Trophoblast cell (in vitro differentiated cells and primary cell): ENCODE data around the gene C1orf53.
"Not testable (repeated sequence)": the region's sequence is repeated elsewhere in the genome, so short reads cannot be mapped to it uniquely, and the experiment has no call there.

Source experiments
- DNase-seq, 2 donors: peaks; one replicate each; pipeline ENCODE4 v3.0.0-alpha.2; 2016
- H2AFZ ChIP-seq: 2 replicates; pipeline ENCODE4 v1.6.1; 2013; ENCODE audit warnings: low read length, moderate library complexity, mild to moderate bottlenecking; ENCODE audit not compliant: insufficient read depth, poor library complexity
- H2AK5ac ChIP-seq: 2 replicates; pipeline ENCODE4 v1.6.1; 2013; ENCODE audit warnings: mild to moderate bottlenecking, low read length
- H2BK120ac ChIP-seq: 2 replicates; pipeline ENCODE4 v1.6.1; 2013; ENCODE audit warnings: low read length, mild to moderate bottlenecking, moderate library complexity; ENCODE audit not compliant: insufficient read depth, poor library complexity
- H2BK12ac ChIP-seq: 2 replicates; pipeline ENCODE4 v1.6.1; 2013; ENCODE audit warnings: mild to moderate bottlenecking, low read length, moderate library complexity
- H2BK5ac ChIP-seq: 2 replicates; pipeline ENCODE4 v1.6.1; 2013; ENCODE audit warnings: low read length, low read depth, moderate library complexity, mild to moderate bottlenecking; ENCODE audit not compliant: poor library complexity
- H3K14ac ChIP-seq: 2 replicates; pipeline ENCODE4 v1.6.1; 2013; ENCODE audit warnings: mild to moderate bottlenecking, low read length
- H3K18ac ChIP-seq: 2 replicates; pipeline ENCODE4 v1.6.1; 2013; ENCODE audit warnings: mild to moderate bottlenecking, low read length
- H3K23ac ChIP-seq: 2 replicates; pipeline ENCODE4 v1.6.1; 2013; ENCODE audit warnings: low read length
- H3K27ac ChIP-seq: 2 replicates; pipeline ENCODE4 v1.5.1; 2013; ENCODE audit warnings: low read depth, mild to moderate bottlenecking, inconsistent platforms, low read length, moderate library complexity
- H3K27me3 ChIP-seq: 2 replicates; pipeline ENCODE4 v1.6.1; 2013; ENCODE audit warnings: inconsistent platforms, mild to moderate bottlenecking, low read length, moderate library complexity; ENCODE audit not compliant: insufficient read depth
- H3K36me3 ChIP-seq, 2 experiments: 1 replicate in 1 of 2; 2 replicates in 1 of 2; pipeline ENCODE4 v1.6.1; 2013; ENCODE audit warnings: low read length in 2 of 2, mild to moderate bottlenecking in 2 of 2, moderate library complexity in 1 of 2; ENCODE audit not compliant: insufficient read depth in 2 of 2, control insufficient read depth in 1 of 2
- H3K4ac ChIP-seq: 2 replicates; pipeline ENCODE4 v1.6.1; 2013; ENCODE audit warnings: low read depth, mild to moderate bottlenecking, low read length, moderate library complexity
- H3K4me1 ChIP-seq, 2 experiments: 1 replicate in 1 of 2; 2 replicates in 1 of 2; pipeline ENCODE4 v1.6.1; 2013; ENCODE audit warnings: low read length in 2 of 2, mild to moderate bottlenecking in 2 of 2, moderate library complexity in 1 of 2; ENCODE audit not compliant: insufficient read depth in 2 of 2, control insufficient read depth in 1 of 2
- H3K4me2 ChIP-seq: 2 replicates; pipeline ENCODE4 v1.6.1; 2013; ENCODE audit warnings: inconsistent platforms, mild to moderate bottlenecking, low read length, moderate library complexity
- H3K4me3 ChIP-seq: 2 replicates; pipeline ENCODE4 v1.5.1; 2013; ENCODE audit warnings: mild to moderate bottlenecking, low read depth, low read length, inconsistent platforms
- H3K79me1 ChIP-seq: one replicate; pipeline ENCODE4 v1.6.1; 2013; ENCODE audit warnings: low read length
- H3K79me2 ChIP-seq: 2 replicates; pipeline ENCODE4 v1.6.1; 2013; ENCODE audit warnings: low read length, mild to moderate bottlenecking; ENCODE audit not compliant: control insufficient read depth, insufficient read depth, poor library complexity
- H3K9ac ChIP-seq: 2 replicates; pipeline ENCODE4 v1.6.1; 2013; ENCODE audit warnings: mild to moderate bottlenecking, low read length
- H3K9me3 ChIP-seq: 2 replicates; pipeline ENCODE4 v1.6.1; 2013; ENCODE audit warnings: low read depth, mild to moderate bottlenecking, control low read depth, inconsistent platforms, low read length; ENCODE audit not compliant: insufficient read depth
- H4K12ac ChIP-seq: 2 replicates; pipeline ENCODE4 v1.6.1; 2013; ENCODE audit warnings: low read depth, mild to moderate bottlenecking, low read length, moderate library complexity
- H4K8ac ChIP-seq: 2 replicates; pipeline ENCODE4 v1.6.1; 2013; ENCODE audit warnings: low read depth, mild to moderate bottlenecking, low read length, moderate library complexity
- H4K91ac ChIP-seq: one replicate; pipeline ENCODE4 v1.6.1; 2013; ENCODE audit warnings: low read depth, mild to moderate bottlenecking, low read length, moderate library complexity
- WGBS: extraction: QIAGEN DNeasy Blood & Tissue Kit; methylation state at CpG from one replicate; pipeline ENCODE4 v1.1.7; 2013; ENCODE audit warnings: missing lambda C conversion rate; ENCODE audit not compliant: insufficient read length, insufficient coverage; ENCODE audit errors: extremely low coverage; 5-methylcytosine and 5-hydroxymethylcytosine counted together

Gene C1orf53

DNA sequence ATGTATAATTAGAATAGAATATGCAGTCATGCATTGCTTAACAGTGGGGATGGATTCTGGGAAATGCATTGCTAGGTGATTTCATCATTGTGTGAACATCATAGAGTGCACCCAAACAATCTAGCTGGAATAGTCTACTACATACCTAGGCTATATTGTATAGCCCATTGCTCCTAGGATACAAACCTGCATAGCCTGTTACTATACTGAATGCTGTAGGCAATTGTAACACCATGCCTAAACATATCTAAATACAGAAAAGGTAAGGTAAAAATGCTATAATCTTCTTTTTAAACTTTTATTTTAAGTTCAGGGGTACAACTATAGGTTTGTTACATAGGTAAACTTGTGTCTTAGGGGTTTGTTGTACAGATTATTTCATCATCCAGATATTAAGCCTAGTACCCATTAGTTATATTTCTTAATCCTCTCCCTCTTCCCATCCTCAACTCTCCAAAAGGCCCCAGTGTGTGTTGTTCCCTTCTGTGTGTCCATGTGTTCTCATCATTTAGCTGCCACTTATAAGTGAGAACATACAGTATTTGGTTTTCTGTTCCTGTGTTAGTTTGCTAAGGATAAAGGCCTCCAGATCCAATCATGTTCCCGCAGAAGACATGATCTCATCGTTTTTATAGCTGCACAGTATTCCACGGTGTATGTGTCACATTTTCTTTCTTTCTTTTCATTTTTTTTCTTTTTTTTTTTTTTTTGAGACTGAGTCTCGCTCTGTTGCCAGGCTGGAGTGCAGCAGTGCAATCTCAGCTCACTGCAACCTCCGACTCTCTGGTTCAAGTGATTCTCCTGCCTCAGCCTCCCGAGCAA, 36.9 kb downstream of the C1orf53 start:
- H4K12ac ChIP-seq, H3K23ac ChIP-seq, H3K27me3 ChIP-seq, H3K9me3 ChIP-seq, H3K18ac ChIP-seq, H2BK12ac ChIP-seq, H3K14ac ChIP-seq, H3K9ac ChIP-seq, H2AFZ ChIP-seq, H4K91ac ChIP-seq, H4K8ac ChIP-seq, H2AK5ac ChIP-seq, H2BK5ac ChIP-seq, H3K4me3 ChIP-seq, DNase-seq, H3K4me2 ChIP-seq, H2BK120ac ChIP-seq, H3K4ac ChIP-seq, H3K79me2 ChIP-seq, H3K79me1 ChIP-seq, H3K36me3 ChIP-seq, H3K27ac ChIP-seq, H3K4me1 ChIP-seq: not testable (repeated sequence)
- WGBS: no CpG with 5 or more reads among the region's 6 CpGs

DNA sequence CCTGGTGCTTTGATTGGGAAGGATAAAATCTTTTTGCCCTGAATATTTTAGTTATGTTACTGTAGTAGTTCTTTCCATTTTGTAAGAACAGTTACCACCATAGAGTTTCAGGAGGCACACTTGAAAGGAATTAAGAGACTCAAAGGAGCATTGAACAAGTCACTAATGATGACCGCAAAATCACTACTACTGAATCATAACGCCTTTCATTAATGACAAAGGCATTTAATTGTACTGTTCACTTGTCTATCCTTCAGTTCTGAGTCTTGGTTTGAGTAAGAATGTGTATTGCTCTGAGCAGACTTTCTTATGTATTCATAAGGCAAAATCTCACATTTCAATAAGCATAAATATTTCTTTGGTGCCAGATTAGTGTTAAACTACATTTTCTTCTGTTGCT, 39.6 kb downstream of the C1orf53 start:
- Histone ChIP-seq H3K27me3 (no peaks in the 10 kb centered on the region), H2BK120ac (no peak overlapping the region), H3K4me2 (no peak overlapping the region), H2BK12ac (no peak overlapping the region), H2AK5ac (no peak overlapping the region), H2AFZ (no peak overlapping the region), H2BK5ac (no peak overlapping the region), H3K23ac (no peak overlapping the region), H3K27ac (no peak overlapping the region), H3K4me3 (no peak overlapping the region), H3K36me3 (no peaks in the 10 kb centered on the region), H4K8ac (no peak overlapping the region), H3K4me1 (no peaks in the 10 kb centered on the region), H4K12ac (no peak overlapping the region), H3K79me1 (no peaks in the 10 kb centered on the region), H3K9me3 (no peaks in the 10 kb centered on the region), H3K79me2 (no peaks in the 10 kb centered on the region), H3K14ac (no peak overlapping the region), H4K91ac (no peak overlapping the region), H3K4ac (no peak overlapping the region), H3K18ac (no peak overlapping the region), H3K9ac (no peak overlapping the region)
- no CpG with 5 or more reads among the region's 2 CpGs for WGBS
- no peak for DNase-seq

DNA sequence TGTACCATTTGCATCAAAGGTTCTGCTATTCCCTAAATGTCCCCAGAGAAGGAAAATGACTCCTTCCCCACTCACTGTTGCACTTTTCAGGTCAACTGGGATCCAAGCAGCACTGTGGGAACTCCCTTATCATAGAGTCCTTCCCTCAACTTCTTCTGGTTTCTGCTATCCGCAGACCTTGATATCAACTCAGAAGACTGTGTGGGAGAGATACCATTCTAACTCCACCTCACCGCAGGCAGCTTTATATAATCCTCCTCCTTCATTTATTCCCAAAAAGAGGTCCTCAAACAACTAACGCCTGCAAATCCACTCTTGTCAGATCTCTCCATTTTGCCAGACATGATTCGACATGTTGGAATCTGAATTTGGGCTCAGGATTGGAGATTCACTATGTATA, 42.1 kb downstream of the C1orf53 start:
- Histone ChIP-seq H3K36me3 (no peaks in the 10 kb centered on the region), H3K27me3 (no peaks in the 10 kb centered on the region), H2BK5ac (no peak overlapping the region), H4K8ac (no peak overlapping the region), H3K79me2 (no peaks in the 10 kb centered on the region), H3K27ac (no peak overlapping the region), H3K4me1 (no peaks in the 10 kb centered on the region), H3K18ac (no peak overlapping the region), H3K4ac (no peak overlapping the region), H4K12ac (no peak overlapping the region), H3K14ac (no peak overlapping the region), H3K23ac (no peak overlapping the region), H3K9me3 (no peaks in the 10 kb centered on the region), H3K9ac (no peak overlapping the region), H3K4me2 (no peak overlapping the region), H2BK120ac (no peak overlapping the region), H2AK5ac (no peak overlapping the region), H2BK12ac (no peak overlapping the region), H3K4me3 (no peak overlapping the region), H4K91ac (no peak overlapping the region), H3K79me1 (no peaks in the 10 kb centered on the region), H2AFZ (no peak overlapping the region)
- no CpG with 5 or more reads among the region's 4 CpGs for whole genome bisulfite sequencing
- DNase-seq: no peak

DNA sequence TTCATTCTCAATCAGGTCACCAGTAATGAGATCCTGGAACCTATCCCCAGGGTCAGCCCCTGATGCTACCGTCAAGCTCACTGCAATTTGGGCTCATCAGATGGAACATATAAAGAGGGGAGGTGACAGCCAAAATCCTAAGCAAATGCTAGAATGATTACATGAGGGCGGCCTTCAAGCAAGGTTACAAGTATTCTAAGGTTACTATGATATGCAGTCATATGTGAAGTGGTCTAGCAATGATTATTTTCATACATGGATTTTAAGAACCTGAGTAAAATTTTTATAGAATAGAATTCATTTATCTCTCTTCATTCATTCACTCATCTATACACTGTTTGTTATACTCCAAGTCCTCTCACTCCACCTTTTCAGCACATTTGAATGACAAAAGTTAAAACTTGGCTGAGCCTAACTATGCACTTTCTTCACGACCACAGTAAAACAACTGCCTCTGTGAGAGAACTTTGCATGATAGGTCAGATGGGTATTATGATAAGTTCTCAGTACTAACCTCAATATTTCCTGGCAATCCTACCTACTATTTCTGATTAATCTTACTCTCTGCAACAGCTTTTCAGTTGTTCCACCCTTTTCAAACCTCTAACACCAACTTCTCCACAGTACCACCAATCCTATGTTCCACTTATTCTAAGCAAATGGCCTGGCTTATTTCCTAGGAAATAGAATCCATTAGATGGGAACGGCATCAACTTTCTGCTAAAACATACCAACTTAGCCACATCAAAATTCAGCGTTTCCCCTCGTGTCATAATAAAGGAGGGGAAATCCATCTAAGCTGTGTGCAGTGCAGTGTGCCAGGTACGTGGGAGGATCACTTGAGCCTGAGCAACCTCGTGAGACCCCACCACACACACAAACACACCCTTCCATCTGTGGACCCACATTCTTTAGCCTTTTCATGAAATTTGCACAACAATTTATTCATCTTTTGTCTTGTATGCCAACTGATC, 46.8 kb downstream of the C1orf53 start:
- Histone ChIP-seq H3K36me3 (no peaks in the 10 kb centered on the region), H3K4me3 (no peak overlapping the region), H3K27ac (no peak overlapping the region), H4K8ac (no peak overlapping the region), H2BK5ac (no peak overlapping the region), H4K91ac (no peak overlapping the region), H2AFZ (no peak overlapping the region), H2AK5ac (no peak overlapping the region), H3K14ac (no peak overlapping the region), H3K18ac (no peak overlapping the region), H3K9me3 (no peaks in the 10 kb centered on the region), H3K23ac (no peak overlapping the region), H3K79me2 (no peaks in the 10 kb centered on the region), H2BK12ac (no peak overlapping the region), H3K79me1 (no peaks in the 10 kb centered on the region), H3K4me1 (no peaks in the 10 kb centered on the region), H2BK120ac (no peak overlapping the region), H3K4me2 (no peak overlapping the region), H3K9ac (no peak overlapping the region), H3K4ac (no peak overlapping the region), H3K27me3 (no peaks in the 10 kb centered on the region), H4K12ac (no peak overlapping the region)
- no CpG with 5 or more reads among the region's 8 CpGs for WGBS
- no peak for DNase-seq
